Stimulated activated CD4-positive, alpha-beta T cell treated with anti-CD3 and anti-CD28 coated beads, TNF-alpha, amount 100 ng/mL, for 1 hour (primary cell): Measurements from ENCODE around the gene HSPA12A.
A peak's percentile ranks its signal among the peaks of the same experiment; 100 is the strongest.

ENCODE experiments used
- DNase-seq, 3 donors: peaks; one replicate each; pipeline ENCODE4 v3.0.0-alpha.2; 2020; ENCODE audit warnings: low read depth in 3 of 3, low spot score in 1 of 3

Gene HSPA12A

GRCh38 chr10:116744163-116744753 lies 1.9 kb upstream of the HSPA12A start:
- DNase-seq, result no peak

- no peak for DNase-seq
Observed at GRCh38 chr10:116743266-116744064, 1.1 kb upstream of the HSPA12A start.

- DNase-seq, result no peak
Observed at GRCh38 chr10:116741391-116742351, 695 bp downstream of the HSPA12A start.

GRCh38 chr10:116740971-116741370 lies 1.4 kb downstream of the HSPA12A start:
- no peak for DNase-seq

GRCh38 chr10:116738339-116738738 lies 4.0 kb downstream of the HSPA12A start:
- DNase-seq, result no peak

GRCh38 chr10:116737627-116738327 lies 4.6 kb downstream of the HSPA12A start:
- DNase-seq, result no peak

- DNase-seq, result no peak
Observed at GRCh38 chr10:116733566-116733965, 8.8 kb downstream of the HSPA12A start.

GRCh38 chr10:116732573-116732972 lies 9.8 kb downstream of the HSPA12A start:
- no peak for DNase-seq

- DNase-seq, result no peak
Observed at GRCh38 chr10:116730464-116731260, 11.7 kb downstream of the HSPA12A start.

GRCh38 chr10:116729243-116729642 lies 13.1 kb downstream of the HSPA12A start:
- no peak for DNase-seq

GRCh38 chr10:116728526-116729096 lies 13.8 kb downstream of the HSPA12A start:
- no peak for DNase-seq

GRCh38 chr10:116723428-116724281 lies 18.7 kb downstream of the HSPA12A start:
- peak in 1 of 3 donors; percentile 6 for DNase-seq

GRCh38 chr10:116722736-116723427 lies 19.5 kb downstream of the HSPA12A start:
- DNase-seq, result no peak

GRCh38 chr10:116721547-116722392 lies 20.6 kb downstream of the HSPA12A start:
- DNase-seq, result no peak

- DNase-seq, result no peak
Observed at GRCh38 chr10:116720668-116721546, 21.5 kb downstream of the HSPA12A start.

- DNase-seq, result no peak
Observed at GRCh38 chr10:116720241-116720643, 22.1 kb downstream of the HSPA12A start.
